ENCODE measurements around the gene ANKS1A.

Gene ANKS1A

GRCh38 chr6:35076997-35077712, 188.1 kb downstream of the ANKS1A start:
- DNase-seq, result no peak

- DNase-seq, result no peak
Measured at GRCh38 chr6:35077713-35078105, 188.7 kb downstream of the ANKS1A start.

GRCh38 chr6:35078226-35078850, 189.3 kb downstream of the ANKS1A start:
- no peak for DNase-seq

GRCh38 chr6:35078896-35079295, 189.8 kb downstream of the ANKS1A start:
- no peak for DNase-seq

GRCh38 chr6:35079311-35080000, 190.4 kb downstream of the ANKS1A start:
- DNase-seq, result no peak

- no peak for DNase-seq
Measured at GRCh38 chr6:35080016-35080680, 191.1 kb downstream of the ANKS1A start.

- DNase-seq, result no peak
Measured at GRCh38 chr6:35080821-35081425, 191.9 kb downstream of the ANKS1A start.

GRCh38 chr6:35081426-35081851, 192.4 kb downstream of the ANKS1A start:
- DNase-seq, result no peak

GRCh38 chr6:35082046-35082732, 193.1 kb downstream of the ANKS1A start:
- DNase-seq, result no peak

GRCh38 chr6:35082733-35083403, 193.8 kb downstream of the ANKS1A start:
- DNase-seq, result no peak

GRCh38 chr6:35083507-35083906, 194.5 kb downstream of the ANKS1A start:
- DNase-seq, result no peak

GRCh38 chr6:35084041-35084491, 195.0 kb downstream of the ANKS1A start:
- DNase-seq, result no peak

- DNase-seq, result no peak
Measured at GRCh38 chr6:35084511-35085203, 195.6 kb downstream of the ANKS1A start.

GRCh38 chr6:35085359-35086281, 196.6 kb downstream of the ANKS1A start:
- DNase-seq, result no peak

- DNase-seq, result no peak
Measured at GRCh38 chr6:35086282-35086632, 197.2 kb downstream of the ANKS1A start.

- DNase-seq, result no peak
Measured at GRCh38 chr6:35086636-35087360, 197.7 kb downstream of the ANKS1A start.

GRCh38 chr6:35087361-35088280, 198.6 kb downstream of the ANKS1A start:
- DNase-seq, result no peak

Measured in effector CD8-positive, alpha-beta T cell (primary cell).